Pulmonary artery endothelial cell (primary cell): ENCODE measurements around the gene LRRN2. TPM values are rescaled to one million over a fixed set of nuclear protein-coding genes. Genes with fewer than 3 reads are reported as not detected.

ENCODE experiments used
- DNase-seq: peaks from one replicate; pipeline ENCODE4 v3.0.0-alpha.2; 2011; ENCODE audit warnings: low read depth, low spot score
- total RNA-seq: library from RNA; depleted of rRNA; stranded (reverse); fragments of >200 nt; gene quantifications from 2 replicates; pipeline ENCODE4 v1.2.3, GENCODE V29; 2014

The LRRN2 gene
- total RNA-seq, 1 donor from 2014 or later, result not detected

DNA sequence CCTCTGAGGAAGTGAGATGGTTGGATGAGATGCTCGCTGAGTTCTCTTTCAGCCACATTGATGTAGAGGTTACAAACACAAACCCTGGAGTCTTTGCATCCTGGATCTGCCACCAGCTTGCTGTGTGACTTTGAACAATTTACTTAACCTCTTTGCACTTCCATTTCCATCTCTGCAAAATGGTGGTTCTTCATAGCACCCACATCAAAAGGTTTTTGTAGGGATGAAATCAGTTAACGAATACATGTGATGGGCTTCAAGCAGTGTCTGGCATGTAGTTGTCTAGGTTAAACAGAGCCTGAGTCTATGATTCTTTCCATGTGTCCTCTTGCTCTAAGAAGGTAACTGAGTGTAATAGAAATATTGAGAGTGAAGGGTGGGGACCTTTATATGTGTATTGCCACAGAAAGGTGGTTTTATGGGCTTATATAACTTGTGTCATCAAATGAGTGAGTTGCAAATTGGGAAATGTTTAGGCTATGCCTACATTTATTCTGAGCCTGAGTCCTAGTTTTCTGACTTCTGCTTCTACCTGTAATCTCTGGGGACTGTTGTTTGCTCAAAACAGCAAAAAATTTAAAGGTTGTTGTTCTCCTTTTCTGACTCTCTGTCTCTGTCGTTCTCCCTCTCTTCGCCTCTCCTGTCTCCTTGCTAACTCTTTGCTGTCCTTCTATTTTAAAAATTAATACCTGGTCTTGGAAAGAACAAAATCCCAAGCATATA, 27.3 kb upstream of the LRRN2 start:
- DNase-seq, result no peak

DNA sequence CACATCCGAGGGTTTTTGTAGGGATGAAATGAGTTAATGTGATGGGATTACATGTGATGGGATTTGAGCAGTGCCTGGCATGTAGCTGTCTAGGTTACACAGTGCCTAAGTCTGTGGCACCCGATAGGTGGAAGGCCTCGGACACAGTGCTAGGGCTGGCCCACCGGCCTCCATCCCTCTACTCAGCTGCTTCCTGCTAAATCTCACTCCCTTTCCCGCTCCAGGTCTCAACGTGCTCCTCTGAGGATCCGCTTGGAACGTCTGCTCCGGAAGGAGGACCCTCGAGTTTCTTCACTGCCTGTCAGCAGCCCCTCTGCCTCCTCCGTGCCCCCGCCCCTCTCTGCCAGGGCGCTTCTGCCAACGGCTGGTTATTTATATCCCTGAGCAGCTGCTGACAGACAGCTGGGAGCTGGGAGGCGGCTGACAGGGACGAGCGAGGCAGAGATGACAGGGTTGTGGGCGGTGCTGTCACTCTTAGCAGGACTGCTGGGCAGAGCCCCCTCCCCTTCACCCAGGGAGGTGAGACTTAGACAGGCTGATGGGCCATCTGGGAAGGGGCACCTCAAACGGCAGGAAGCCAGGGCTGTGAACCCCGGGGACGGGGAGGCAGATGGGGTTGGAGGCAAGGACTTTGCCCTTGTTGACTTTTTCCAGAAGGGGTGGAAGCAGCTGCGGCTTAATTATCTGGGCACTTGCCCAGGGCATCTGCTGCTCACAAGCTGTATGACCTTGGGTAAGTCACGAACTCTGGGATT, 26.6 kb upstream of the LRRN2 start:
- DNase-seq, result no peak

DNA sequence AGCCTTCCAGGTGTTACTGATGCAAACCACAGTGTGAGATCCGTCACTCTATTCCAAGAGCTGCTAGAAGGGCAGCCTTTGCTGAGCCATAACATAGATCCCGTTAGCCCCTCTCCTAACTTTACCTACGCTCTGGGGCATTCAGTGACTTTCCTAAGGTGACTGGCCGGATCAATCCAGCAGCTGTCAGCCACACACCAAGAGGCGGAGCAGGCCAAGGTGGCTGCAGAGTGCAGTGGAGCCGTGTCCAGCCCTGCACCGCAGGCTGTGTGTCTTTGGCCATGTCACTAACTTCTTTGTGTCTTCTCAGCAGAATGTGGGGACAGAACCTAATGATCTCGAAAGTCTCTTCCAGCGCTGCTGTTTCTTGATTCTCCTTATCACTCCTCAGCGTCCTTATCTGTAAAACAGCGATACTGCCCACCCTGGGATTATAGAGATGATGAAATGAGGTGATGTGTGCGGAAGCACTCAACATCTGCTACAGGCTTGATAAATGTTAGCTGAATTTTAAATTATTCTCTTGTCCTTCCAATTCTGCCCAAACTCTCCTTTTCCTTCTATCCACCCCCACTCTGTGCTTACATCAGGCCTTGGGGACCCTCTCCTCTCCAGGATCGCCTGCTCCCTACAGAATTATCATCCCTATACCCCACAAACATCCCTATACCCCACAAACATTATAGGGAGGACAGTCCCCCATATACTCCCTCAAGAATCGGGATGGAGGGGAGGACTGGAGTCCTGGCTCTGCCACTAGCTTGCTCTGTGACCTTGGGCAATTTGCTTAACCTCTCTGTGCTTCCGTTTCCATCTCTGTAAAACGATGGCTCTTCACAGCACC, 25.8 kb upstream of the LRRN2 start:
- DNase-seq, result no peak

DNA sequence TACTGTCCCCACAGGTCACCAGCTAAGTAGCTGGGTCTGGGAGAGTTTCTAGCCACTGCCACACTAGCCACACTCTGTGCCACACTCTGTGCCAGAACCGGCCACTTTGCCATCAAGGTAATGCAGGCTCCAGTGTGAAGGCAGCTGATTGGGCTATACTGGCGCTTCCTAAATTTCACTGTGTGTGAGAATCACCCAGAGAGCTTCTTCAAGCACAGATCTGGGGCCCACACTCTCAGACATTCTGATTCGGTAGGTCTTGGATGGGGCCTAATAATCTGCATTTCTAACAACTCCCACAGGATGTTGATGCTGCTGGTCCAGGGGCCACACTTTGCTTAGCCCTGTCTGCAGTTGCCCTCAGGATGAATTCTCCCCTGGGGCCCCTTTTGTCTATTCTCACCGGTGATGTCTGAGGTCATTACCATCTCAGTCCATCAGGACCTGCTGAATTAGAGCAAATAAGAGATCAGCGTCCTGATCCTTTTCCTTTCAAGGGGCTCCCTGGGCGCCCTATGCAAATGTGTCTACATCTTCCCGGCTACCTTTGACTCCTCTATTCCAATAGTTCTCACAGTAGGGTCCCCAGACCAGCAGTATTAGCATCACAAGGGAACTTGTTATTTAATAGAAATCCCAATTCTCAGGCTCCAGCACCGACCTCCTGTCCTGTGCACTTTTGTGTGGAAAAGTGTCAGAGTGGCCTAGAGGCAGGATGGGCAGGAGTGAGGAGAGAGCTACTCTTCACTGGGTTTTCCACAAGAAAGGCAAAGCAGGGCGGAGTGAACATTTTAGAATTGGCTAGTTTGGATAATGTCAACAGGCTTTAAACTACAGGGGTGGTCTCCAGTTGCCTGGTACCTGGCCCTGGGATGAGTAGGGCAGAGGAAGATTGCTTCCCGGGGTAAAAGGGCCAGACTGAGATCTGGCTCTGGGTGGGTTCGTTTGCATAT, 24.7 kb upstream of the LRRN2 start:
- DNase-seq, result no peak

DNA sequence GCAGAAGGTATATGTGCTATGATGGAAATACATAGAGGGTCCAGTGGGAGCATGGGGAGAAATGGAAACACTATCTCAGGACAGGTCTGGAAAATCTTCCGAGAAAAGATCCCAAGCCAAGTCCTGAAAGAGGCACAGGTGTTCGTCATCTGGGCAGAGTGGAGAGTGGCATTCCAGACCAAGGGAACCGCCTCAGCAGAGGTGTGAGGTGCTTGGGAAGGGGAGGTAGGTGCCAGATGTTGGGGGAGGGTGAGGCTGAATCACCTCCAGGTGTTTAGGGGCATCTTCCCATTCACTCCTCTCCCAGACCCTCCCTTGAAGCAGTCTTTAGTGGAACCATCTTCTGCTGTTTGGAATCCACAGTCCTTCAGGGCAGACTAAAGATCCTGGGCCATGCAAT, 23.5 kb upstream of the LRRN2 start:
- no peak for DNase-seq

DNA sequence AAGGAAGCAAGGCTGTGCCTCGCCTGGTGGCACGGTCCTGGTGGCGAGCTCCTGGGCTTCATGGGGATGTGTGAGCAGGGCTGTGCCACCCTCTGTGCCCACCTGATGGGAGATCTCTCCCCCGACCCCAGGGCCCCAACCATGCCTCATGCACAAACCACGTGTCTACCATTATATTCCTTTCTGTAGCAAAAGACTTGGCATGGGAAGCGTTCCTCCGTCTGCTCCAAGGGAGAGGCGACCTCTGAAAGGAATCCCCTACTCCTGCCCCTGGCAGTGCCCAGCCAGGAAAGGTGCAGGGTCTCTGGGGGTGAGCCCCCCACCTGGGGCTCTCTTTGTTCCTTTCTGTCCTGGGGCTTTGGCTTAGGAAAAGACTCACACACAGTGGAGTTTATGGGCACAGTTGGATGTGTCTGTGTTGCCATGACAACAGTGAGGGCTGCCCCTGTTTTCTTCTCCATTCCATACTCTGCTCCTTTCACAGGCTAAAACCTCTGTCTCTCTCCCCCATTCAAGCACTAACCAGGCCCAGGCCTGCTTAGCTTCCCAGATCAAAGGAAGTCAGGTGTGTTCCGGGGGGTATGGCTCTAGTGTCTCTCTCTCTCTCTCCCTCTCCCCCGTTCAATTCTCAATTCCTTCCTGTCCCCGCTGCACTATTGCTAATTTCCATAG, 21.4 kb upstream of the LRRN2 start:
- DNase-seq, result no peak

DNA sequence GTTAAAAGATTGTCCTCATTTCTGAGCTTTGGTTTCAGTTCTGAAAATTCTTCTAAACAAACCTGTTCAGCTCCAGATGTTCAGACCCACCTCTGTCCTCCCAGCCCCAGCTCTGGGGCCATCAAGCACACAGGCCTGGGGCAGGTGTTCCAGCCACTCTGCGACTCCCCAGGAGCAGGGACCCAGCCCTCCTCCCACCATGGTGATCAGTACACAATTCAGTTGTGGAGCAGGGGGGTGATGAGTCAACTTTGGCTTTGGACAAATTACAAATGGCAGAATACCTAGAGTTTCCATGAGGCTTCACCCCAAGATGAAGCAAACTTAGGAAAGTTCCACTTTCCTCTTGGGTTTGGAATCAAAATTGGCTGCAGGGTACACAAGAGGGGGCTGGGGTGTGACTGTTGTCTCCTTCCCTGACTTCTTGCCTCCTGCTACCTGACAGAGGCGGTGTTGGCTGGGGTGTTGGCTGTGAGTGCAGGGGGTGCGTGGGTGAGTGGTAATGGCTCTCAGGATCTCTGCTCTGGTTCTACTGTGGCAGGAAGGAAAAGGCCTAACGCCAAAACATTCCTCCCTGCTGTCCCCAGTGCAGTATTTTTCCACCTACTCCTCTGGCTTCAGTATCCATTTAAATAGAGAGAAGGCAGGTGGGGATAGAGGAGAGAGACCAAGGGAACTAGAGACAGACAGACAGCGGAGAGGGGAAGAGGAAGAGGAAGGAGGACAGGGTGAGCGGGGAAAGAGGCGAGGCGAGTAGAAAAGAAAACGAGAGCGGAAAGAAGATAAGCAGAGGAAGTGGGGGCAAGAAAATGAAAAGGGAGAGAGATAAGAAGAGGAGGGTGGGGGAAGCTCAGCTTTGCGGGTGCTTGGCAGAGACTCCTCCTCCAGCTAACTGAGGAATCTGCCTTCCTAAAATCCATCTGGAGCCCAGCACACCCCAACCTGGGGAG, 20.6 kb upstream of the LRRN2 start:
- no peak for DNase-seq

DNA sequence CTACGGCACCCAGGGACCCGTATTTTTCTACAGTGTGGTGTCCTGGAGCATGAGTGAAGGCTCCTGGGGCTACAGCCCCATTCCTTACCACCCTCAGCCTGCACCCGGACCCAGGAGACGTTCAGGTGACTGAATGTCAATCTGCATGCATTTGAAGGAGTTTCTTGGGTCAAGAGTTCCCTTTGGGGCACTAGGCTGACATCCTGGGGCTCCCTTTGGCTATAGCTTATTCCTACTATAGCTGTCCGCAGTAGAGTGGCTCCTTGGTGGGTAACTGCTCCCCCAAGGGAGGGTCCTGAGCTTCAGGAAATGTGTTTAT, 19.9 kb upstream of the LRRN2 start:
- no peak for DNase-seq

DNA sequence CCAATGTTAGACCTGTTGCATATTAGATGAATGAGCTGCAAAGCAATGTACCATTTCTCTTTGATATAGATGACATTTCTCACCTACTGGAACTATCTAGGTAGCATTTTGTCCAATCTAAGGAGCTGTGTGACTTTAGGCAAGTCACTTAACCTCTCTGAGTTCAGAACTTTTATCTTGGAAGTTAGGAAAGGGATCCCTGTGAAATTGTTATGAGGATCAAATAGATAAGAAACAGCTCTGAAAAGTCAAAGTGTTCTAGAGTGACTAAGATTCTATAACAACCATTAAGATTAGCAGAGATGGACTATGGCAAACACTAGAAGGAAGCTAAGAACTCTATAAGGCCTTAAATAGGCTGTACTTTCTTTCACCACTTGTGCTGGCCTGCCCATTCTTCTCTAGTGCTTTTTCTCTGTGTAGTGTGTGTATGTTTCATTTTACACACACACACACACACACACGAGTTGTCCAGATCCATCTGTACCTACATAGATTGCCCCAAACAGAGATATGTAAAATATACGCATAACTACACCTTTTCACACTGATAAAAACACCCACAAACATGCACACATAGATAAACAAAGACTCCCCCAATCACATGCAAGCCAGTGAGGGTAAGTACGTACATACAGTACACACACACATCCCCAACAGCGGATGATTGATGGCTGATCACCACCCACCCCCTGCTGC, 19.4 kb upstream of the LRRN2 start:
- DNase-seq, result no peak

DNA sequence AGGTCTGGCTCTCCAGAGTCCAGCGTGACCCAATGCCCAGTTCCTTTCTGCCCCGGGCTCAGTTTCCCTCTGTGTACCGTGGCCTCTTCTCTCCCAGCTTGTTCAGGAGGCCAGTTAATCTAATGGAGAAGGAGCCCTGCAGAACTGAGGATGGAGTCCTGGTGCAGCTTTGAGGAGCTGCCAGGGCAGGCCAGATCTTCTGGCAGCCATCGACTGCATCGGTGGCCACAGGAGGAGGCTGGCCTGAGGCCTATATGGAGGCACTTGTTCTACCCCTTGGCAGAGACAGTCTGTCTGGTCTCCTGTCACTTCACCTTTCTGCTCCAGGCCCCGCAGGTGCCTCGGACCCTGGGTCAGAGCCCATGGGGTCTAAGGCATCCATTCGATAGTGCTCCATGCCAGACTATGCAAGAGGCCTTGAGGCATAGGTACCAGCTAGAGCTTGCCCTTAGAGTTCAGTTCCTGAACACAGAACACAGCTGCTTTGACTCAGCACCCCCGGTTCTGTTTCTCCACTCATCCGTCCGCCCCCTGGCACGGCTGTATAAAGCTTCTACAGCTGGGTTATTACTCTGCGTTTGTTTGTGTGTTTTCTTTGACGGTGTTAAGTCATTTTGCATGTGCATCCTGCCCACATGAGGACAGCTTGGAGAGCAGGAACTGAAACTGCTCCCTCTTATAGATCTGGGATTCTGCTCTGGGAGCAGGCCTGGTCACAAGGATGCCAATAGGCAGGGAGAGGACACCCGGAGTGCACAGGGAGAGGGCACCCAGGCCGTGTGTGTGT, 18.5 kb upstream of the LRRN2 start:
- DNase-seq, result no peak

DNA sequence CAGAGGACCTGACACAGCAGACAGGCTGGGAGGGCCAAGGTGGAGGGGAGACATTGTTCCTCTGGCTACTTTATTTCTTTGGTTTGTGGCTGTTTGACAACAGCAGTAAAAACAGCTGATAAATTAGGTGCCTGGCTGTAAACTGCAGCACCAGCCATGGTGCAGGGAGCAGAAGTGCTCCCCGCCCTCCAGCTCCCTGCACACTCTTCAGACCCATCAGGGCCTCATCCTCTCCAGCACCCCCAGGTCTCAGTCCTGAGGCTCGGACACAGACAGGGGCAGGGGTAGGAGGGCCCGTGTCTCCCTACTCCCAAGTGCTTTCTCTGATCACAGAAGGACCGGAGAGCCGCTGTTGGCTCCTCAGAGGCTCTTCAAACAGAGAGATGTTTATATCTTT, 17.7 kb upstream of the LRRN2 start:
- DNase-seq, result no peak

DNA sequence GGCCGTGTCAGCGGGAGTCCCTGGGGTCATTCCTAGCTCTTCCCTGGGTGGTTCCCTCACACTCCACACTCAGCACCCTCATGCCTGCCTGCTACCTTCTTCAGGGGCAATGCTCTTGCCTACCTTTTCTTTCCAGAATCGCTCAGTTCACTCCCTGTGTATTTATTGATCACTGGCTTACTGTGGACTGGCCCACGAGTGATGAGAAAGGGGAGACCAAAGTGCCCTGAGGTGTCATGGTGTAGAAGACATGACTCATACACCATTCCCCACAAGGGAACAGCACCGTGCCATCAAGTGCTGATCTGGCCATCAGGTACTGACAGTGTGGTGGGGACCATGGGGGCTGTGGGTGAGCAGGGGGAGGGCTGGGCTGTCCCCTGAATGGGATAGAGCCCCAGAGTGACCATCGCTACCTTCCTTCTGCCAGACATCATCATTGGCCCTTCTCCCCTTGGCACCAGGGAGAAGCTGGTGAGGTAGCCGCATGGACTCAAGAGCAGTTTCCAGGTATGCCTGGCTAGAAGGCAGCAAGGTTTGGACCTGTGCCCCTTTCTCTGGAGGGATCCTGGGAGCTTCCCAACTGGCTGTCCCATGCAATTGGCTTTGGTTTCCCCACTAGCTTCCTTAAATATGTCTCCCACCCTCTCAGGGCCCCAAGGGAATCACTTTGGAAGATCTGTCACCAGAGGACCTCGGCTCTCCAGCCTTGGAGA, 17.2 kb upstream of the LRRN2 start:
- DNase-seq, result no peak

DNA sequence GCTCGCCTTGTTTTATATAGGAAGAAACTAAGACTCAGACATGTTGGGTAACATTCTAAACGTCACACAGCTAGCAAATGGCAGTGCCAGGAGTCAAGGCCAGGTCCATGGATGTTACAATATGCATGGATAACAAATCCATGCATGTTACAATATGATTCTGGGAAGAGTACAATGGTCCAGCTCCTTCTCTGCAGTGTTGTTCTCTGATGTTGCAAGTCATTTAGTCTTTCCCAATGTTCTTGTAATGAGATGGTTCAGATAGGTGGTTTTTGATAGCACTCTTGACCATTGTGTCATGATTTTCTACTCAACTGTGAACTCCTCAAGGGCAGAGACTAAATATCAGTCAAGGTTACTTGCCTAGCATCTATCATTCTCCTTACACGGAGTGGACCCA, 15.7 kb upstream of the LRRN2 start:
- DNase-seq, result no peak

DNA sequence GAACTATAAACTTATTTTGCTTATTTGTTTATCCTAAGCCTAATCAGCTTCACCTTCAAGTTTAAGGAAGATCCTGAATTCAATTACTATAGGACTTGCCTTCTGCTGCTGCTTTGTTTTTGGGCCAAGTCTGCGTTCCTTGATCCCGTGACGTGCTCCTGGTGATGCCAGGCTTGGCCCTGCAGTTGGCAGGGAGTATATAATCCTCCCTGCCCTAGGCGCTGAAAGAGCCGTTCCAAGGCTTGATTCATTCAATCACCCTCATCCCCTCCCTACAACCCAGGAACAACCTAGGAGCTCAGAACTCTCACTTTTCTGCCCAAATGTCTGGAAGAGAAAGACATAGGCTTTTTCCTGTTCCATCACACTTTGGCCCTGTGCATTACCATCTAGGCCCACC, 12.4 kb upstream of the LRRN2 start:
- DNase-seq, result no peak

DNA sequence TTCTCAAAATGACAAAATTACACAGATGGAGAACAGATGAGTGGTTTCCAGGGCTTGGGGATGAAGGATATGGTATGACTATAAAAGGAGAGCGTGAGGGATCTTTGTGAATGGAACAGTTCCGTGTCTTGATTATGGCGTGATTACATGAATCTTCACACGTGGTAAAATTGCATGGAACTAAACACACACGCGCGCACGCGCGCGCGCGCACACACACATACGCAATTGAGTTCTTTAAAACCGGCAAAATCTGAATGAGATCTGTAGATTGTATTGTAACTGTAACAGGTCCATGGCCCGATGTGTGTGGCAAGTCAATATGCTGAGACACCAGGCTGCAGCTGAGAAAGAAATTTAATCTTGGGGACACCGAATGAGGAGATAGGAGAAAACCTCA, 11.1 kb upstream of the LRRN2 start:
- DNase-seq, result no peak

DNA sequence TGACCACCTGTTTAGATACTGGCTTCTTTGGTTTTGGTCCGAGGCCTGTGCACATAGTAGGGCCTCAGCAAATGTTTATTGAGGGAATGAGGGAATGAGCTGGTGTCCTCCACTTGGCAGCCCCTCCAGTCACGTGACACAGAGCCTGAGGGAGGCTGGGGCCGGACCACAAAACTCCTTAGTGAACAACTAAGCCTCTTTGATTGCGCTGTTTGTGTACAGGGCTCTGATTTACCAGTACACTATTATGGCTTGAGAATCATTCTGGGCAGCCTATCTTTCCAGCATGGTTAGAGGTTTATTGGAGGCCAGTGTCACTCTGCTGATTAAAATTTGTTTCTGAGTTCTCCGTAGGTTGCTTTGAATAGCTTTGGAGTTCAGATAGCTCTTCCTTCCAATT, 10.2 kb upstream of the LRRN2 start:
- no peak for DNase-seq

DNA sequence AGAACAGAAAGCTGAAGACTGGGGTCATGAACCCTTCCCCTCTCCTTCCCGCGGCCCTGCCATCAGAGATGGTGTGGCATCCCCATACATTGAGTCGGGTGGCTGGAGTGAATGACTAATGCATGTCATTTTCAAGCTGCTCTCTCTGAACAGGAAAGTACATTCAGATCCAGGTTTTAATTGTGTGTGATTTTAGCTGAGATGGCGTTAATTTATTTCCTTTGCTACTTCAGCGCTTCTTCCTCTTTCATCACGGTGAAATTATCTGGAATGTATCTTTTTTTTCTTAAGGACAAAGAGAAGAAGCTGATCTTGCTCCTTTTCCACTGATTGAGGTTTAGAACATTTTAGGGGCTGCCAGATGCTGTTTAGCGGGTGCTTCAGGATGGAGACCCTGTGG, 8.6 kb upstream of the LRRN2 start:
- no peak for DNase-seq
